Measurements from ENCODE around the gene NTRK2.

Gene NTRK2

GRCh38 chr9:85041466-85042137, 372.1 kb downstream of the NTRK2 start:
- H3K4me3 ChIP-seq (ENCODE audit: low read depth, low read length) = no peak overlapping the region
- no peak for TF ChIP-seq CTCF (IDR thresholded peaks at IDR 0.05; ENCODE audit: low read depth, low read length, missing control alignments)
- DNase-seq (ENCODE audit: low read depth) = no peak

GRCh38 chr9:85042981-85043647, 373.6 kb downstream of the NTRK2 start:
- TF ChIP-seq CTCF (IDR thresholded peaks at IDR 0.05; ENCODE audit: low read depth, low read length, missing control alignments) = no peak
- DNase-seq (ENCODE audit: low read depth) = no peak
- no peak overlapping the region for H3K4me3 ChIP-seq (ENCODE audit: low read depth, low read length)

GRCh38 chr9:85045271-85045670, 375.7 kb downstream of the NTRK2 start:
- no peak for TF ChIP-seq CTCF (IDR thresholded peaks at IDR 0.05; ENCODE audit: low read depth, low read length, missing control alignments)
- DNase-seq (ENCODE audit: low read depth) = no peak
- H3K4me3 ChIP-seq (ENCODE audit: low read depth, low read length) = no peak overlapping the region

- no peak for TF ChIP-seq CTCF (IDR thresholded peaks at IDR 0.05; ENCODE audit: low read depth, low read length, missing control alignments)
- H3K4me3 ChIP-seq (ENCODE audit: low read depth, low read length) = no peak overlapping the region
- DNase-seq (ENCODE audit: low read depth) = no peak
Measured at GRCh38 chr9:85046475-85046874, 376.9 kb downstream of the NTRK2 start.

GRCh38 chr9:85053206-85053786, 383.8 kb downstream of the NTRK2 start:
- DNase-seq (ENCODE audit: low read depth) = no peak
- H3K4me3 ChIP-seq (ENCODE audit: low read depth, low read length) = no peak overlapping the region
- no peak for TF ChIP-seq CTCF (IDR thresholded peaks at IDR 0.05; ENCODE audit: low read depth, low read length, missing control alignments)

- DNase-seq (ENCODE audit: low read depth) = no peak
- no peak overlapping the region for H3K4me3 ChIP-seq (ENCODE audit: low read depth, low read length)
- TF ChIP-seq CTCF (IDR thresholded peaks at IDR 0.05; ENCODE audit: low read depth, low read length, missing control alignments) = no peak
Measured at GRCh38 chr9:85054017-85054416, 384.5 kb downstream of the NTRK2 start.

All from GM12864 (cell line).